Measurements from ENCODE around the gene NCKAP5. TPM values are rescaled to one million over a fixed set of nuclear protein-coding genes. Genes with fewer than 3 reads are reported as not detected.

The NCKAP5 gene
- total and polyA plus RNA-seq, 2 of the 13 experiments (the other 11 are each of a cell fraction or from before 2014, with no cell fraction given), result 0.01 TPM; not detected in 1

- Histone ChIP-seq H3K27ac (ENCODE audit: extremely low read length, insufficient read depth, low read length) (no peak overlapping the region), H3K4me2 (ENCODE audit: low read depth, low read length) (no peak overlapping the region), H4K20me1 (ENCODE audit: insufficient read depth, low read length) (no peaks in the 10 kb centered on the region), H3K4me3 (replicated peaks in 1 of 3; ENCODE audit: insufficient read depth in 1 of 3, low read depth in 2 of 3, low read length in 3 of 3) (no peak overlapping the region), H3K4me1 (ENCODE audit: insufficient read depth, low read length) (no peaks in the 10 kb centered on the region), H3K9me3 (ENCODE audit: low read length) (no peaks in the 10 kb centered on the region), H3K27me3 (ENCODE audit: control insufficient read depth in 1 of 2, insufficient read depth in 2 of 2, low read length in 2 of 2) (no peaks in the 10 kb centered on the region), H3K9ac (ENCODE audit: insufficient read depth, low read depth, low read length) (no peak overlapping the region), H3K36me3 (replicated peaks in 1 of 2; ENCODE audit: control insufficient read depth in 1 of 2, insufficient read depth in 2 of 2, low read length in 2 of 2) (no peaks in the 10 kb centered on the region), H3K79me2 (ENCODE audit: insufficient read depth, low read length) (no peaks in the 10 kb centered on the region), H2AFZ (ENCODE audit: low read length) (no peak overlapping the region)
- WGBS (ENCODE audit: low lambda C conversion rate), result 58% methylated on average over 4 of the region's 4 CpGs
- CTCF ChIA-PET (ENCODE audit: low intra/inter-chr PET ratio, low total read pairs), result no interaction called here
- intact Hi-C loops (cut with micrococcal nuclease; ENCODE audit: unreplicated experiment), result loop anchor here (5.0 kb wide), 1 partner anchor 801 kb away; no protein-coding TSS in a partner anchor
- TF ChIP-seq ZNF572 (CRISPR knock-in tag; IDR thresholded peaks at IDR 0.05), result no peak
- TF ChIP-seq, protein P1, sequence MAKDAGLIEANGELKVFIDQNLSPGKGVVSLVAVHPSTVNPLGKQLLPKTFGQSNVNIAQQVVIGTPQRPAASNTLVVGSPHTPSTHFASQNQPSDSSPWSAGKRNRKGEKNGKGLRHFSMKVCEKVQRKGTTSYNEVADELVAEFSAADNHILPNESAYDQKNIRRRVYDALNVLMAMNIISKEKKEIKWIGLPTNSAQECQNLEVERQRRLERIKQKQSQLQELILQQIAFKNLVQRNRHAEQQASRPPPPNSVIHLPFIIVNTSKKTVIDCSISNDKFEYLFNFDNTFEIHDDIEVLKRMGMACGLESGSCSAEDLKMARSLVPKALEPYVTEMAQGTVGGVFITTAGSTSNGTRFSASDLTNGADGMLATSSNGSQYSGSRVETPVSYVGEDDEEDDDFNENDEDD (CRISPR knock-in tag; IDR thresholded peaks at IDR 0.05; ENCODE audit: borderline replicate concordance), result no peak
- no peak for TF ChIP-seq MIER3 (CRISPR knock-in tag; IDR thresholded peaks at IDR 0.05; ENCODE audit: borderline replicate concordance)
- no peak for TF ChIP-seq ZHX2 (IDR thresholded peaks at IDR 0.05; ENCODE audit: low read depth)
- no peak for TF ChIP-seq ZHX2 (CRISPR knock-in tag; IDR thresholded peaks at IDR 0.05; ENCODE audit: borderline replicate concordance)
- TF ChIP-seq NFE2 (CRISPR knock-in tag; IDR thresholded peaks at IDR 0.05), result no peak
- TF ChIP-seq ZSCAN22 (CRISPR knock-in tag; IDR thresholded peaks at IDR 0.05), result no peak
- TF ChIP-seq HIVEP1 (CRISPR knock-in tag; IDR thresholded peaks at IDR 0.05), result no peak
- POLR2A ChIA-PET, result no interaction called here
- DNase-seq (ENCODE audit: low spot score), result no peak
- in situ Hi-C loops (cut with HindIII; ENCODE audit: extremely low pct_ligation_motif_present, low pct_unique_long_range_greater_than_20kb), result no loop called here
- ATAC-seq, result no peak
- no TSS peak for BruUV-seq (replicated peaks)
- no peak for FAIRE-seq
These were observed 35.3 kb downstream of the NCKAP5 start for GRCh38 chr2:133532919-133533318.

Measured in HepG2 (cell line).